GM12892 (cell line): ENCODE results near the gene PRDM16.

Experiments
- DNase-seq: peaks from one replicate; pipeline ENCODE4 v3.0.0; 2011; ENCODE audit not compliant: insufficient read length
- FAIRE-seq: peaks from 2 replicates; lab custom pipeline; 2011; peaks lifted over from hg19 to GRCh38; lab: Jason Lieb, UNC
- POLR2A ChIP-seq: IDR thresholded peaks from 2 replicates; pipeline ENCODE4 v1.6.1; 2011; ENCODE audit warnings: low read depth, low read length, control low read depth
- POLR2AphosphoS5 ChIP-seq: IDR thresholded peaks from 2 replicates; pipeline ENCODE4 v1.6.1; 2011; ENCODE audit warnings: low read depth, low read length, control low read depth
- TAF1 ChIP-seq: IDR thresholded peaks from 2 replicates; pipeline ENCODE4 v1.6.1; 2011; ENCODE audit warnings: low read depth, mild to moderate bottlenecking, control low read depth, low read length, borderline replicate concordance

Gene PRDM16

DNA sequence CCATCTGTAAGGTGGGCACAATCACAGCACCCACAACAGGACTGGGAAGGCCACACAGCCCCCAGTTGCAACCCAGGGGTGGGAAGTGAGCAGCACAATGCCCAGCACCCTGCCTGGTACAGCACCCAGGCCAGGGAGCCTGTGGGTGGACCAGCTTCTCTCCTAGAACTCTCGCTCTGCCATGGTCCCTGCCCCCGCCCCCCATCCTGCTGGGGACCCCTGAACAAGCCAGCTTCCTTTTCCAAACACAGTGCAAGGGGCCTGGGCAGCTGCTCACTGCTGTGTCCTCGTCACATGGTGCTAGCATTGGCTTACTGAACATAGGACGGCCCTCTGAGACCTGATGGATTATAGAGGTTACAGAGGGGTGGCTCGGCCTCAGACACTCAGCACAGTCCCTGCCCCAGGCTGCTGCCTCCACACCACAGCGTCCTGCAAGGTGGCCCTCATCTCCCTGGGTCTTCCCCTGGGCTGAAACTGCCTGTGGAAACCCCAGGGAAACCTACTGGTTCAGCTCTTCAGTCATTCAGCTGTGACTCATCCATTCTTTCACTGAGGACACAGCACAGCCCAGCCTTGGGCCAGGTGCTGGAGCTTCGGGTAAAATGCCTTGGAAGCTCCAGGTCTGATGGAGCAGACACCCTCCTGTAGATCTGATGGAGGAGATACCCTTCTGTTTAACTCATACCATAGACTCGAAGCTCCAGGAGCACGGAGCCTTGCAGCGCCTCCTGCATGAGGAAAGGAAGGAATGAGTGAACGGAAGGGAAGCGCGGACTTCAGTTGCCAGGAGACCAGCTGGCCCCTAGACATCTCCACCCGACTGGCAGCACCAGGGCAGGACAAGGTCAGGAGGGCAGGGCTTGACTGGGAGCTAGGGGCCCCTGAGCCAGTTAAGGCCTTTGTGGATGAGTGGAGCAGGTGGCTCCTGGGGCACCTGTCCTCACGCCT is 8.1 kb upstream of the PRDM16 start:
- TF ChIP-seq POLR2A (no peak), POLR2AphosphoS5 (no peak), TAF1 (no peak)
- DNase-seq = no peak
- no peak for FAIRE-seq

DNA sequence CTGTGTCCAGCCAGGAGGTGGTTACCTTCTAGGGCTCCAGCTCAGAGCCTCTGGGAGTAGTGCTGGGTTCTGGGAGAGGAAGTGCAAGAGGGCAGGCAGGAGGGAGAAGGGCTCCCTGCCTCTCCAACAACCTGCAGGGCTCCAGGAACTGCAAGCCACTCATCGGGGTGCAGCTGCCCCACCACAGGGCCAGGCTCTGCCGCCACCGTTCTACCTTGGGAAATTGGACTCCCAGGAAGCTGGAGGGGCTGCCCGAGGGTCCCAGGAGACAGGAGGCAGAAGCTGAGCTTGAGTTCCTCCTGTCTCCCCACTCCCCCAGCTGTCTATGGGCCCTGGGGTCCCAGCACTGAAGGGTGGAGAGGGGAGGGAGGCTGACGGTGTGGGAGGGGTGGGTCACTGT is 7.4 kb upstream of the PRDM16 start:
- FAIRE-seq (no peak), DNase-seq (no peak)
- TF ChIP-seq POLR2A = no peak

DNA sequence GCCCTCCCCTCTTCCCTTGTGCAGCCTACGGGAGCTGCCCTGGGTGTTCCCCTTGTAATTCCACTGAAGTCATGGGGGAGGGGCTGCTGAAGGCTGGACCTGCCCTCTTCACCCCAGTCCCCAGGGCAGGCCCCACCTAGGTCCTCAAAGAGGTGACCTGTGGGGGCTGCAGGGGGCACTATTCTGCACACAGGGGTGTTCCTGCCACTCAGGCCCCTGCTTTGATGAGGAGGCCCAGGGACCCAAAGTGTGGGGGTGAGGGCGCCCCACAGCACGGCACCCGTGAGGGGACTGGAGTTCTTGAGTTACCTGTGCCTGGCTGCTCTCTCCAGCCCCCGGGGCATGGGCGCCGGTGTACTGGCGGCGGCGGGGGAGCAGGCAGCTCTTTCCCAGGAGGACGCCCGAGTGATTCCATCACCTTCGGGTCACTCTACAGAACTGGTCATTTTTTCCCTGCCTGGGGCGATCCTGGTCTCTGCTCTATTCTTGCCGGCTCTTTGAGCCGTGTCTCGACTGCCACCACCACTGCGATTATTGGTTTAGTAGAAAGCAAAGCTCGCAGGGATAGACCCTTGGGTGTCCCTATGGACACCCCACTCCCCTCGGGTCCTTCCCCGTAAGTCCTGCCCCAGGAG is 6.9 kb upstream of the PRDM16 start:
- DNase-seq (no peak), FAIRE-seq (no peak)
- TF ChIP-seq TAF1 = no peak
- no peak for TF ChIP-seq POLR2A
- TF ChIP-seq POLR2AphosphoS5 = no peak

DNA sequence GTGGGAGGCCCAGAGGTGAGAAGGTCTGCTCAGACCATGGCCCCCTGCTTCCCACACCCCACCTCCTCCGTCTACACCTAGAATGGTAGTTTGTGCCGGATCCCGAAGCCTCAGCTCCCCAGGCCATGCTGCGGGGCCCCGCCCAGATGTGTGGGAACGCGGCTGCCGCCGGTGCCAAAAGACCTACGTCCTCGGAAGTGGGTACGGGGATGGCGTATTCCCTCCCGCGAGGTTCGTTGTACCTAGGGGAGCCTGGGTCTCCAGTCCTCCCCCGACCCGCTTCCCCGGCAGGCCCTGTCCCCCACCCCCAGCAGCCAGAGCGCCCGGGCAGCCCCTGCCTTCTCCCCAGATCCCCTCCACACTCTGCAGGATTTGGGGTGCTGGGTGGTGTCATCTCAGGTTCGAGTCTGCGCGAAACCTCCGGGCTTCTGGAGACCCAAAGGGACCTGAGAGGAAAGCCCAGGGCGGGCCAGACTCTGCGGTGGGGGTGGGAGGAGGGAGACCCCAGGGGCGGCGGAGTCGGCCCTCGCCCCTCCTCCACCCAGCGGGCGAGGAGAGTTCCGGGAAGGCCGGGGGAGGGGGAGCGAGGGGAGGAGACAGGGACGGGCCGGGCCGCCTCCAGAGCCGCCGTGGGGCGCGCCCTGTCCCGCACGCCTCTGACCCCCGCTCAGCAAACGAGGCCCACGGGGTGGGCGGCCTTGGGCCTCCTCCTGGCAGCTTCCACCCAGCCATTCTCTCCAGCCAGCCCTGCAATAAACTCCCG is 6.2 kb upstream of the PRDM16 start:
- TF ChIP-seq POLR2A (no peak), POLR2AphosphoS5 (no peak), TAF1 (no peak)
- FAIRE-seq (no peak), DNase-seq (no peak)

DNA sequence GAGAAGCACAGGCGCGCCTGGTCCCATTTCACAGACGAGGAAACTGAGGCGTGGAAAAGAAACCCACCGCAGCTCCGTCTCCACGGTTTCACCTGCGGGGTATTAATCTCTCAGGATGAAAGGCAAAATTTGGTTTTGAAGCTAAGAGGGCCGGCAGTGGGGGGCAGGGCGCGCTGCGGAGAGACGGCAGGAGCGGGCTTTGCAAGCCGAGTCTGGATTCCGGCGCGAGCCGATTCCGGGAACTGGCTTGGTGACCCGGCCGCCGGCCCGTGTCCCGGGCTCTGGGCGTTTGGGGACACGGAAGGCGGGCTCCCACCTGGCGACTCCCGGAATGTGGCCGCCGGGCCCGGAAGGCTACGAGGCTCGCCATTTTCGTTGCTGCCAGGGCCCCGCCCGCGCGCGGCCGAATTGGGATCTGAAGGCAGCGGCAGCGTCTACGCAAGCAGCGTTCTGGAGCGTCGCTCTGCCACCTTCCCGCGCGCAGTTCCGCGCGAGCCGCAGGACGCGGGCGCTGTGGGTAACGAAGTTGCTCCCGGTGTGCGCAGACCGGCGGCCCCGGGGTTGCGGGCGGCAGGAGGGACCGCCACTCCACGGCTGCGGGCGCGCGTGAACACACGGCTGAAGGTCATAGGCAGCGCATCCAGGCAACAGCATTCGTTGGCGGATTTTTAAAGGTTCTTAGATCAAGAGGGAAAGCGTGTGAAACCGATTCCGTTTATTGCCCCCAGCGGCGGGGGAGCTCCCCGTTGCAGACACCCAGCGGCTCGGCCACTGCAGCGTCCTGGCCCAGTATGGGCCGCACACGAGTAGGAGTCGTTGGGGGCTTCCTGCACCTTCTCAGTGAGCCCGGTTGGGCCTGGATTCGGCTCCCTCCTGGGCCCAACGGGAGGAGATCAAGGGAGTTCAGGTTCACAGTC is 5.4 kb upstream of the PRDM16 start:
- FAIRE-seq (no peak), DNase-seq (no peak)

DNA sequence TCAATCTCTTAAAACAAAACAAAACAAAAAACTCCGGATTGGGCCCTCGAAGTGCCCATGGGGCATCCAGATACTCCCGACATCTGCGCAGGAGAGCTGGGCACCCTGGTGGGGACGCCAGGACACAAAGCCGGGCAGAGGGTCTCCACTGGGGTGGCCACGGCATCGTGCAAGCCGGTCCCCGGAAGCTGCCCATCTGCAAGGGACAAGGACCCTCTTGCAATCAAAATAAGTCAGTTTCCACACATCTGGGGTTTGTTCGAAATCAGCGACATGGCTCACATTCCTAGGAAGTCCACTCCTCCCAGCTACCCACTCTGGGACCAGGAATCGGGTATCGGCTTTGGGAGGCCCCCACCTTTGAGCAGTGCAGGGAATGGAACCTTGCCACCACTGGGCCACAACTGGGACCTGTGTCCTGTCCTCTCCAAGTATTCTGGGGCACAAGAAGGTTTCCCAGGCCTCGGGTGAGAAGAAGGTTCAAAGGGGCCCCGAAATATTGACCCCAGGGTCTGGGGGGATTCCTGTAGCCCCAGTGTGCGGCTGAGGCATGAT is 4.6 kb upstream of the PRDM16 start:
- TF ChIP-seq TAF1 = no peak
- TF ChIP-seq POLR2A = no peak
- no peak for TF ChIP-seq POLR2AphosphoS5
- no peak for FAIRE-seq
- DNase-seq = no peak

More for the DNA sequence above, 5.4 kb upstream of the PRDM16 start:
- no peak for TF ChIP-seq TAF1
- no peak for TF ChIP-seq POLR2AphosphoS5
- TF ChIP-seq POLR2A = no peak

DNA sequence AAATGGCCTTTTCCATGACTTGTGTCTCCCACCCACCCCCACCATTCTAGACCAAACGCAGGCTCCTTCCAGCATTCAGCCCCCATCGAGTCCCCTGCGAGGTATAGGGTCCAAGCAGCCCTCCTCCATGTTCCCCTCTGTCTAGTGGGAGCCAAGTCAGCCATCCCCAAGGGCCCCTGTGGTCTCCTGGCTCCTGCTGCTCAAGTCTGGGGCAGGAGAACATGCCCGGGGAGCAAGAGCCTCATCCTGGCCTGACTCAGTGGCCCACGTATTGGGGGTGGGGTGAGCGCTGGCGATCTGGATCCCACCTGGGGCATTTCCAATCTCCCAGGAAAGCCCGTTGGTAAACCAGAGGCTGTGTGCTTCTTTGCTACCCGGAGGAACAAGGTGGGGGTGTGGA is 4.1 kb upstream of the PRDM16 start:
- TF ChIP-seq POLR2A (no peak), POLR2AphosphoS5 (no peak), TAF1 (no peak)
- FAIRE-seq = no peak
- no peak for DNase-seq

DNA sequence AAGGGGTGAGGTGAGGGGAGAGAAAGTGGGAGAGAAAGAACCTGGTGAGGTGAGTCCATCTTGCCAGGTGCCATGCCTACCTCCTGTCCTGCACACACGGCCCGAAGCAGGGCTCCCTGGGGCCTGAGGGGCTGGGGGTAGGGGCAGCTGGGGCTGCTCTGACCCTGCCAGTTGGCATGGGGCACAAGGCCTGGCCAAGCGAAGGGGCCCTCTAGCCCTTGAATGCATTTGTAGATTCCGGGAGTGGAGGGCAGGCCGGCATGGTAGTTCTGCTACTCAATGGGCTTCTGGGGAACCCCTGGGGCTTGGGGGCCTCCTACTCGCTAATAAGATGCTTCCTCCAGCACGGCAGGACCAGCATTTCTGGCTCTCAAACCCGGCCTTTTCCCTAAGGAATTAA is 3.6 kb upstream of the PRDM16 start:
- no peak for TF ChIP-seq POLR2AphosphoS5
- DNase-seq = no peak
- FAIRE-seq = no peak

DNA sequence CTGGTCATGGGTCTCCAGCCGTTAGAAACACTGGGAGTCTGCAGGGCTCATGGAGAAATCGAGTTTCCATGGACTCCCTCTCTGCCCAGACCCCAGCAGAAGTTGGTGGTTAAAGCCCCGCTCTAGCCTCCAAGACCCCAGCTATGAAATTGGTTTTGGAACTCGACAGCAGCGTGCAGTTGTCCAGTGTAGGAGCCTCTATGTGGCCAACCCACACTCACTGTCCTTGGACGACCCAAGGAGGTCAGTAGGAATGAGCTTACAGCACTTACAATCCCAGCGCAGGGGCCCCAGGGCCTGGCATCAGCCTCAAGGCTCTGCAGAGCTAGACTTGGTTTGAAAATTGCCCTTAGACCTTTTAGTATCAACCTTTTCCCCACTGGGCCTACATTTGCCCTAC is 3.2 kb upstream of the PRDM16 start:
- FAIRE-seq (no peak), DNase-seq (no peak)
- TF ChIP-seq TAF1 = no peak
- TF ChIP-seq POLR2A = no peak
- TF ChIP-seq POLR2AphosphoS5 = no peak

DNA sequence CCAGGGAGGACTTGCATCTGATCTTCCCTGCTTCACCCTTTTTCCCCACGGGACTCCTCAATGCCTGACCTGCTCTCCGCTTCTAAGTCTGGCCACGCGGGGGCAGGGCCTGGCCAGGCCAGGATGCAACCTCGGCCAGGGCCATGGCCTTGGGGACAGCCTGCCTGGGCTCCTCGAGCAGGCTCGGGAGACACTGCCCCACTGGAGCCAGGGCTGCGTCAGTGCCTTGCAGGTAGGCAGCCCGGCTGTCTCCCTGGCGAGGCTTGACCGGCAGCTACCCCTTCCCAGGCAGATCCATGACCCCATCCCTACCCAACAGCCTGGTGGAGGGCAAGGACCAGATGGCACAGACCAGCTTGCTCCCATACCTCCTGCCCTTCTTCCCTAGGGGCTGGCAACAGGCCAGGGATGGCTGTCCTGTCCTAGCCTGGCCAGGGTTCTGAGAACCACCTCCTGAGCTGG is 2.7 kb upstream of the PRDM16 start:
- DNase-seq = no peak

More for the DNA sequence above, 2.7 kb upstream of the PRDM16 start:
- TF ChIP-seq TAF1 (no peak), POLR2AphosphoS5 (no peak), POLR2A (no peak)
- FAIRE-seq = no peak
